HG03097 (cell line): ENCODE measurements around the gene TWIST2.

Experiments used
- ATAC-seq: cut with Tn5 transposase; IDR thresholded peaks from one replicate; pipeline ENCODE4 v1.9.1; 2021; ENCODE audit not compliant: unreplicated experiment, low FRiP score

Gene TWIST2

DNA sequence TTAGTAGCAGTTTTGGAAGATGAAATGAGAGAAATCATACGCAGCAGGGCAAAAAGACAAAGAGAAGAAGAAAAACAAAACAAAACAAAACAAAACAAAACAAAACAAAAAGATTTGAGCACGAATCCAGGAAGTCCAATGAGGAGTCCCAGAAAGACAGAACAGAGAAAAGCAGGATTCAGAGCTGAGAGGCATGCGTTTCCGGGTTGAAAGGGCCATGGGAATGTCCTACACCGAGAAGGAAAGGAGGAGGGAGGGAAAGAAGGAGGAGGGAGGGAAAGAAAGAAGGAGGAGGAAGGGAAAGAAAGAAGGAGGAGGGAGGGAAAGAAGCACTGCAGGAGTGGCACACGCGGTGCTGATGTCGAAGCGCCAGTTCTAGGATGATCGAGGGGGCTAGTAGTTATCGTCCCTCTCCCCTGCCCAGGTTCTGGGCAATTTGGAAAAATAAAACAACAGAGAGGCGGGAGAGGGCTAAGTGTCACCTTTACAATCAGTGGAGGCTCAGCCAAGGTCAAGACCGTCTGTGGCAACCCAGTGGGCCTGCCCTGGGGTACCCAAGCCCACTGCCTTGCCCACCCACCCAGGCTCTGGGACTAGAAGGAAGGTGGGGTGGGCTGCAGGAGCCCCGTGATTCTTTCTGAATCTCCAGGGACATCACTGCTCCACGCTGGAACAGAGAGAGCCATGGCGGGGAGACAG is 68.4 kb downstream of the TWIST2 start:
- ATAC-seq = no peak

DNA sequence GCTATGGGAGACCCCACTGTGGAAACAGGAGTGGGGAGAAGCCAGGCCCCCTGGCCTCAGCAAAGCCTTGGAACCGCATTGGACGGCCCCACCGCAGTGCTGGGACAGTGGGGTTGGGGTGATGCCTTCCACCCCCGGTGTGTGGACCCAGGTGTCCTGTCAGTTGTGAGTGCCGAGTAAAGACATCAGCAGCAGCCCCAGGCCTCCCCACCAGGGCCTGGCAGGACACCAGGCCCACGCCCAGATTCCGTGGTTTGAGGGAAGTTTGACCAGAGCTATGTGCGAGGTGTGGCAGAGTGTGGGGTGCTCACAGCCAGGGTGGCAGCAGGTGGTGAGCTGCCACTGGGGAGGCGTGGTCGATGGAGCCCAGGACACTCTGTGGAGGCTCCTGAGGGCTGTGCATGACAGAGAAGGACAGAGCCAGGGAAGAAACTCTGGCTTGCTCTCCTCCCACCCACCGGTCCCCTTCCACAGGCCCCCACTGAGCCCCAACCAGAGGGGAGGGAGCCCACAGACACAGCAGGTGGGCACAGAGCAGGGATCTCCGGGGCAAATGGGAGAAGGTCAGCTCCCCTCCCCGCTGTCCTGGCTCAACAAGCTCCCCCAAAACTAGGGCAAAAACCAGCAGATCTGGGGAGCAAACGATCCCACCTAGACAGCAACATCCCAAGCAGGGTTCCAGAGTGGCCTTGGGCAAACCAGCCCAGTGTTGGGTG is 69.1 kb downstream of the TWIST2 start:
- no peak for ATAC-seq

DNA sequence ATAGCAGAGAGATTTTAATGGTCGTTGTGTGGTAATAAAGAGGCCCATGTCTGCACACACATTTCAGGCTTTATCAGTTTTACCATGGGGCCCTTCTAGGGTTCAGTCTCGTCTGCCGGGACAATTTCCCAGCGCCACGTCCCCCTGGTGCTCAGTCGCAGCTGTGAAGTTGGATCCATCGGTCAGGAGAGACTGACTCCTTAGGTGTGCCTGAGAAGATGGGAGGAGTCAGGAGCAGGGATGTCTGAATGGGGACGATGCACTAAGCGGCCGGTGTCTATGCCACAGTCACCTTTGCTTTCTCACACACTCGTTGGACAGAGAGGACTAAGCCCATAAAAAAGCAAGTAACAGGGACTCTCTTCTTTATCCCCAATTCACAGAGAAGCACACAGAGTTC is 71.4 kb downstream of the TWIST2 start:
- no peak for ATAC-seq

DNA sequence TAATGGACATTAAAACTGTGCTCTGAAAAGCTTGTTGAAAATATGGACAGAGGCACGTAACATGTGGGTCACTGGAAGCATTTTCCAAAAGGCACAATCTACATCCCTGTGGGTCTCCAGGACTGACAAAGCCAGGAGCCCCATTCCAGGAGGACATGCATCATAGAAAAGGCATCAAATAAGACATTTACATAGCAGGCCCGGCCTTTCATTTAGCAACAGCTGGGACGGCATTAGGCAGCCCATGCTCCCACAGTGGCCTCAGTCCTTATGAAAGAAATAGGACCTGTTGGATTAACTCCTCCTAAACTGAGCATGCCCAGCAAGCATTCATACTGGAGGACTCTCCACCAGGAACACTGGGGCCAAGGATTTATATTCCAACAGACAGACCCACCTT is 72.2 kb downstream of the TWIST2 start:
- no peak for ATAC-seq

DNA sequence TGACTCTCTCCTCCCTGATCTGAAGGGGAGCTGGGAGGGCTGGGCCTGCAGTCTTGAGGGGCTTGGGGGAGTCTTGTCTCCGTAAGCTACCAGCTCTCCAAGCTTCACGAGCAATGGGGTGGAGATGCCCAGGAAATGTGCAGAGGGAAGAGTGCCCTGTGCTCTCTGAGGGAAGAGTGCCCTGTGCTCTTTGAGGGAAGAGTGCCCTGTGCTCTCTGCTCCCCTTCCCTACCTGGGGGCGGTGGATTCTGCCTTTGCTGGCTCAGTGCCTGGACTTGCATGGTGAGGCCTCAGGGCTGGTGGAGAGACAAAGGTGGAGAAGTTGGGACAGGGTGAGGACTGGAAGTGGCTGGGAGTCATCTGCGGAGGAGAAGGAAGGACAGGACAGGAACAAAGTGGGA is 72.7 kb downstream of the TWIST2 start:
- no peak for ATAC-seq

DNA sequence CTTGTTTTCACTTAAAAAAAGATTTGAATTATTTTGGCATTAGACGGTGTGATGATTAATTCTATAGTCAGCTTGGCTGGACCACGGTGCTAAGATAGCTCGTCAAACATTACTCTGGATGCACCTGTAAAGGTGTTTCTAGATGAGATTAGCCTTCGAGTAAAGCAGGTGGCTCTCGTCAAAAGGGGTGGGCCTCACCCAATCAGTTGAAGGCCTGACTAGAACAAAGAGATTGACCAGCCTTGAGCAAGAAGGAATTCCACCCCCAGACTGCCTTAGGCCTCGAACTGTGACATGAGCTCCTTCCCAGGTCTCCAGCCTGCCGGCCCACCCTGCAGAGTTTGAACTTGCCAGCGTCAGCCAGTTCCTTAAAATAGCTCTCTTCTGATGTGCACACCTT is 73.4 kb downstream of the TWIST2 start:
- no peak for ATAC-seq

DNA sequence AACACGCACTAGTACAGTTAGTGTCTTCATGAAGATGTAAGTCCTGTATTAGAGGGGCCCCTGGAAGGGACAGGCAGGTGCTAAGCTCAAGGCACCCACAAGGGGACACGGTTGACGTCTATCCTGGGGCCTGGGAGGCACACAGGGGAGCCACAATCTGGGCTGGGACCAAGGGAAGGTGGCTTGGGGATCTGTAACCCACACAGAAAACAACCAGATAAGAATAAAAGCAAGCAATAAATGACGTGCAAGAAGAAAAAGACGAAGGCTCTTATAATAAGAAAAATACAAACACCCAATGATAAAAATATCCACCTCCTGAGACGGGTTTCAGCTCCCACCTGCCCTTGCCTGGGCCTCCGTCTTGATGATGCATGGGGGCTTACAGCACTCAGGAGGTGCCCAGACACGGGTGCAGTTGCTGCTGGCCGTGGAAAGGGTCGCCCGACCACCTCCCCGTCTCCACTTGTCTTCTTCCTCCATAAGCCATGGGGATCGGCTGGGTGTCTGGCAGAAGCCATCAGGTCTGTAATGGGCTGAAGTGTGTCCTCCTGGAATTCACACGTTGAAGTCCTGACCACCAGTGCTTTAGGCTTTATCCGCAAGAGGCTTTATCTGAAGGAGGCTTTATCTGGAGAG is 73.9 kb downstream of the TWIST2 start:
- ATAC-seq = no peak

DNA sequence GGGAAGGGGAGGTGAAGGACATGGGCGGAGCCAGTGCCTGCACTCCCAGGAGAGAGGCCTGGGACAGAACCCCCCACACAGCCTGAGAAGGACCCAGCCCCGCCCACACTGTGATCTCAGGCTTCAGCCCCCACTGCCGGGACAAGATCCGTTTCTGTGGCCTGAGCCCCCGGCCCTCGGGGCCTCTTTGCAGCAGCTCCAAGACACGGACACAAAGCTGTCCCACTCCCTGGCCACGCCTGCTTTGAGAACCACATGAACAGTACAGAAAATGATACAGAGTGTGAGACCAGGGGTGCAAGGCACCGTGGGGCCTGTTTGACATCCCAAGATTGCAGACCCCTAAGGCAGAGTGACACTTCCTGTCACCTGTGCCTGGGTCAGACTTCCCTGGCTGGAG is 74.5 kb downstream of the TWIST2 start:
- no peak for ATAC-seq

DNA sequence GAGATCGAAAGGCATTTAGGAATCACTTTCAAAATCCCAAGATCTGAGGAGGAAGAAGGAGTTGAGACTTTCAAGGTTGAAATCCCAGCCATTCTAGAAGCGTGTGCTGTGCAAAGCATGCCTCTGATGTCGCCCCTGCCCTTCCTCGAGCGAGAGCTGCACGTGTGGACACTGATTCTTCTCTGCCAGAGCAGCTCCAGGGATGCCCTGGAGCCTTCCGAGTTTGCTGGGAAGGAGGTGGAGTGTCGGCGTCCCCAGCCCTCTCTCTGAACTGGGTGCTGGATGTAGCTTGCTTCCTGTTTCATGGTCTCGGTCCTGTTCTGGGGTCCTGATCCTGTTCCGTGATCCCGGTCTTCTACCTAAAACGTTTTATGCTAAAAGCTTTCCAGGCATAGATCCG is 76.1 kb downstream of the TWIST2 start:
- no peak for ATAC-seq

DNA sequence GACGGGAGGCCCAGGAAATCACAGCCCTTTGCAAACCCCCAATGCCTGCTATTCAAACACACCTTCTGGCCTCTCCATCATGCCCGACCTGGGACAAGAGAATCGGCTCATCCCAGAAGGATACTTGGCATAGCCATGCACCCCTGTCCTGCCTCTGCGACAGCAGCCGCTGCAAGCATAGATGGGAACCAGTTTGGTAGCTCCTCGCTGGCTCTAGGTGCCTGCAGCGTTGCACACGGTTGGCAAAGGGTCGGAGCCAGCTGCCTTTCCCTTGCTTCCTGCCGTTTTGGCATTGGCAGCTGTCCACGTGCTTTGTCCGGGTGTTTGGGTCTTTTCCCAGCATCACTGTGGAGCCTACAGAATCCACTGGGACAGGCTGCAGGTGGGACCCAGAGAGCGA is 76.9 kb downstream of the TWIST2 start:
- ATAC-seq = no peak

DNA sequence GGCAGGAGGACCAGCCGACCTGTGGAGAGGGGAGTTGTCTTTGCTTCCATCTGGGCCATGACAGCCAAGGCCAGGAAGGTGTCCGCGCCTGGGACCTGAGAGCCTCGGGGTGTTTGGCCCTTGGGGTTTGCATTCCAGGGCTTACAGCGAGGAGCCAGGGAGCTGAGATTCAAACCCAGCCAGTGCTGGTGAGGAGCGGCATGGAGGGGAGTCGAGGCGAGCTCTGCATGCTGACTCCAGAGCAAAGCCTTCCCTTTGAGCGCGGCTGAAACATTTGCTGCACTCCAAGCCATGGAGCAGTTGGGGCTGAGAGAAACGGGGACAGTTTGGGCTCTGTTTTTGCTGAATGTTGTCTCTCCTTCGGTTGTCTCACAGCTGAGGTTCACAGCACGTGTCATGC is 77.4 kb downstream of the TWIST2 start:
- ATAC-seq = no peak

DNA sequence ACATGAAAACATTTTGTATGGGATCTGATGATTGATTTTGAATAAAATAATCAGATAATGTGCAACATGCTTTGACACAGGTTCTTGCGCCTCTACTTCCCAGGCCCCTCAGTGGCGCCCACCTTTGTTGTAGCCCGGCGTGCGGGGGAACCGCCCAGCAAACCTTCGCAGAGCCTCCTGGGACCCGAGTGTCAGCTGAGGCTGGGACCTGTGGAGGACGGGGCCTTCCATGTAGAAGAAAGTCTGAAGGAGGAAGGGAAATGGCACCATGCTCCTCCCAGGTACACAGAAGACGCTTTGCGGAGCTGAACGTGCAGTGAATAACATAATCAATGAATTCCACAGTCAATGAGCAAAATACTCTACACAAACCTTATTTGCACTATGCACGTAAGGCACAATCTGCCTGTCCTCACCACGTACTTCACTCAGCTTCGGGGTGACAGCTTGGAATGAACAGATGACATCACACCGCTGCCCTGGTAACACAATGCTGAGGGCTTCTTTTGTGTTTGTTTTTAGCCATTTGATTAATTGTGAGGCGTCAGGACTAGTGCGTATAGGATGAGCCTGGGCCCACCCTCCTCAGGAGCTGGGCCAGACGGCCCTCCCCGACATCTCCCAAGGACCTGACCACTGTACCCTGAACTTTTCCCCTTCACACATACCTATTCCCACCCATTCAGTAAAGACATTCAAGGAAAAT is 78.1 kb downstream of the TWIST2 start:
- ATAC-seq = no peak

DNA sequence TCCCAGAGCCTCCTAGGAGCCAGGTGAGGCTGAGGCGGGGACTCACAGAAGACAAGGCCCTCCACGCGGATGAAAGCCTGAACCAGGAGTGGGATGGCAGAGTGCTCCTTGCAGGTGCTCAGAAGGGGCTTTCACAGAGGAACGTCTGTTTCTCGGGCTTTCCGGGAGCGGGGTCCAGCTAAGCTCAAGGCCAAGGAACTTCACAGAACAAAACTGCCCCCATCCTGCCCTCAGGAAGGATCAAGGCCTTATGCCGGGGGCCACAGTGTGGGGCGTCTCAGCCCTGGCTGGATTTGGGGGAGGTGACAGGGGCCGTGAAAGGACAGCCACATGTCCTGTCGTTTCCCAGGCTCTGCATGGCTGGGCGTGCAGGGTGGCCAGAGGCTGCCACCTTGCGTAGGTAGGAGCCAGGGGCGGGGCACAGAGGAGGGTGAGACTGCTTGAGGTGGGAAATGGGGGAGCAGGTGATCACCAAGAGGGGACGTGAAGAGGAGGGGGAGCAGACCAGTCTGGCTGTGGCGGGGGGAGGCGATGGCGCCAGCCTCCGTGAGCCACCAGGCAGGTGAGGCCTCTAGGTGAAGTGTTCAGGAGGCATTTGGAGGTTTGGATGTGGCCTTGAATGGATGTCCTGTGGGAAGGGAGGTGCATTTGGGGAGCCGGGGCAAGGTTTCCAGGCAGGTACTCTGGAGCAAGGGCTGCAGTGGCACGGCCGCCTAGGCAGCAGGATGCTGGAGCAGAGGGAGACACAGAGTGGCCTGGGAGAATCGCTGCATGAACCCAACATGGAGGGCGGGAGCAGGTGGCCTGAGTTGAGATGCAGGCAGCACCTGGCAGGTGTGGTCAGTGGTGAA is 79.1 kb downstream of the TWIST2 start:
- no peak for ATAC-seq

DNA sequence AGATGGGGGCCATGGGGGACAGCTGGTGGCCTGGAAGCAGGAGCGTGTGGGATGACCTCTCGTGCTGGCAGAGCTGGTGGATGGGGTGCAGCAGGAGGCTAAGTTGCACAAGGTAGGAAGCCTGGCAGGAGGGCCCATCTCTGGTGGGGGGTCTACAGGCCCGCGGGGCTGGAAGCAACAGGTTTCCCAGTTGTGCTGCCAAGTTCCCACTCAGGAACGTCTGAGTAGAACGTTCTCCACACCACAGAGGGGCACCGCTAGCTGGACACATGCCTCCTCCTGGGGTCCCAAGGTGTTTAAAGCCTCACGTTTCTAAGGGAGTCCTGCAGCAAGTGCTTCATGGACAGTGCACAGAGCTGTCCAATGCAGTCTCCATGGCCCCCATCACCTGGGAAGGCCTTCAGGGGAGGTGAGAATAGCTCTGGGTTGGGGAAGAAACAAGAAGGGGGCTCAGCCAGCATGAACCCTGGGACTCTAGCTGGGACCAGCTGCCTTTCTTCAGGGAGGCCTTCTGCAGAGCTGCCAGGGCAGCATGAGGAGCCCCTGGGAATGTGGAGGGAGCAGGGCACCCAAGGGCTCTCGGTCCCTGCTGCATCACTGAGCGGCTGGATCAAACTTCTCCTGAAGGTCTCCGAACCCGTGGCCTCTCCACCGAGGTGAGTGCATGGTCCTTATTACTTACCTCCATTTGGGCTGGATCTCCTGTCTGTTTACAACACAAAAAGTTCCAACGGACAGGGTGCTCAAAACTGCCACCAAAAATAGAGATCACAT is 80.0 kb downstream of the TWIST2 start:
- no peak for ATAC-seq

DNA sequence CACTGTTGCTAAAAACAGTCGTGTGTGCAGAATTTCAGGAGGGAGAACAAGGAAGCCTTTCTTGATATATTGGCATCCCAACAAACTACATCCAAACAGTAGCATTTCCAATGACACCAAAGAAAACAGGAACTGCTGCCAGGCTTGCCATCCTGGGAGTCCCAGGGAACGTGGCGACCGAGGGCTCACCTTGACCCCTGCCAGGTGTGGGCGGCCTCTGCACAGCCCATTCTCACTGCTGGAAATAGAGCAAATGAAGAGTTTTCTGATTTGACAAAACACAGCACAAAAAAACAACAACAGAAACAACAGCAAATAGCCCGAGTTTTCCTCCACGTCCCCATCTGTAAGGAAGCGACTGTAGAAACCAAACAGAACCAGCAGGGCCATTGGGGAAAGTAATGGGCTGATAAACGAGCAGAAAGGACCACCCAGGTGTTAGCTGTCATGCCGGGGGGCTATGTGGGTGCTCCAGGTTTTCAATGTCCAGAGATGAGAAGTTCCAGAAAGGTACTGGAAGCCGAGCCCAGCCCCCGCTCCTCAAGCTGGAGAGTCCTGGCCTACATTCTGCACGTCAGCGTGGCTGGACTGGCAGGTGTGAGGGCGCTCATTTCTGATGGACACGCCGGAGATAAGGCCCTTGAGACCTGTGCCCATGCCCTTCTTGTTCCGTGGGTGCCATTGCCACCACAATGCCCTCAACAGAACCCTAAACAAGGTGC is 80.8 kb downstream of the TWIST2 start:
- ATAC-seq = no peak

DNA sequence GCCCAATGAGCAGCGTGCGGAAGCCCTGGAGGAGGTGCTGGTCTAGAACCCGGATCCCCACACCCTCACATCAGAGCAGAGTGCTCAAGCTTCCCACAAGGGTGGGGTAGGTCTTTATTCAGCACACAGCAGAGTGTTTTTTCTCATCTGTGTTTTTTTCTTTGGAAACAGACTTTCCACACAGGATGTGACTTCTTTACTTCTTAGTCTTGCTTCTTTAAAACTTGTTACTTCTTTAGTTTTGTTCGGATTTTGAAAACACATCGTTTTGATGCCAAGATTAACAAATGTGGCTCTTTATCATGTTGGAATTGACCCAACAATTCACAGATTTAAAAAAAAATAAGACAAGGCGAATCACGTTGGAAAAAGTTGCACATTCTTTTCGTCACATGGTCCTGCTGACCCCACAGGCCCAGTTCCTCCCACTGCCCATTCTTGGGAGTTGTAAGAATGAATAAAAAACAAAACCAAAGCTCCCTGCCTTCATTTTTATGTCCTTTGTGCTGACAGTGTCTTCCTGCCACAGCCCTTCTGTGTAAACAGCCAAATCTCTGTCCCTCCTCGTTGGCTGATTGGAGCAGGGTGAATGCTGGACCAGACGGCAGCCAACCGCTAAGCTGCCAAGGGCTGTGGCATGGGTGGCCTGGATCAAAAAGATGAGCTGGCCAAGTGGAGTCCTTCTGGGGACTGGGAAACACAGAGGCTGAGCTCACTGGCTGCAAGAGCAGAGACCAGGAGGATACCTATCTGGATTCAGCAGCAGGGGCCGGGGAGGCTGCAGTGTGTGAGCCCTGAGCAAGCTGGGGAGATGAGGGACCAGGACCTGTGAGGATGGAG is 81.6 kb downstream of the TWIST2 start:
- ATAC-seq = no peak

DNA sequence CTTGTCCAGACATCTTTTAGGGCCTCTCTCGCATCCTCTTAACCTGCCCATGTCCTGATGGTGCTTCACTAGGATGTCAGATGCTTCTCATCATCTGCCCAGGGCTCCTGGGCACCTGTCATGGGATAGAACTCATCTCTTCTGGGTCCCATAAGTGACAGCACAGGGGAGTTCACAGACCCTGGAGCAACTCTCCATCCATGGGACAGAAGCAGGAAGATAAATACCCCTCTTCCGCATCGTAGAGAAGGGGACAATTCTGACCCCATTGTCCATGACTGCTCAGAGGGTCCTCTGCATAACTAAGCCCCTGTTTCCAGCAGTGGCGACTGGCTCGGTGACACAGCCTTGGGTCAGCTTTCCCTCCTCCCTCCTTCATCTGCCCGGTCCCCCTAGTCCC is 82.3 kb downstream of the TWIST2 start:
- ATAC-seq = no peak
